NCI-H1105 (cell line): ENCODE measurements around the gene KIF26A.
"Not testable (repeated sequence)": the region's sequence is repeated elsewhere in the genome, so short reads cannot be mapped to it uniquely, and the experiment has no call there.

Experiments used
- DNase-seq: peaks from one replicate; lab custom pipeline; 2025; lab: John Stamatoyannopoulos, UW

Gene KIF26A

DNA sequence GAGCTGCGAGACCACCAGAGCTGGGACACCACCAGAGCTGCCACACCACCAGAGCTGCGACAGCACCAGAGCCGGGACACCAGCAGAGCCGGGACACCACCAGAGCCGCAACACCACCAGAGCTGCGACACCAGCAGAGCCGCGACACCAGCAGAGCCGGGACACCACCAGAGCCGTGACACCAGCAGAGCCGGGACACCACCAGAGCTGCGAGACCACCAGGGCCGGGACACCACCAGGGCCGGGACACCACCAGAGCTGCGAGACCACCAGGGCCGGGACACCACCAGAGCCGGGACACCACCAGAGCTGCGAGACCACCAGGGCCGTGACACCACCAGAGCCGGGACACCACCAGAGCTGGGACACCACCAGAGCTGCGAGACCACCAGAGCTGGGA lies 69.9 kb downstream of the KIF26A start:
- not testable (repeated sequence) for DNase-seq

GRCh38 chr14:104209071-104209470 lies 70.7 kb downstream of the KIF26A start:
- not testable (repeated sequence) for DNase-seq

- DNase-seq: peak; percentile 42
Observed at GRCh38 chr14:104209985-104210816, 71.8 kb downstream of the KIF26A start.

DNA sequence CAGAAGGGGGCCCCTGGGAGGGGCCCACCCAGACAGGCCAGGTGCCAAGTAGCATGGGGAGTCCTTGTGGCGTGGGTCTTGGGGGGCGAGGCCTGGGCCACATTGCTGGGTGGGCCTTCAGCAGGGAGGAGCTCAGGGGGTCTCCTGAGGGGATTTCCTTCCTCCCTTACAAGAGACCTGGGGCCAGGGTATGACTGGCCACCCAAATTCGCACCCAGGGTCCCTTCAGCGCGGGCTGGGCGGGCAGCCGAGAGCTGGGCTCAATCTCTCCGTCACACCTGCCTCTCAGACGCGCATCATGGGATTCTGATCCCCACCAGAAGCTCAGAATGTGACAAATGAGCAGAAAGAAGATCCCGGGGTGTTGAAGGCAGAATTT lies 72.4 kb downstream of the KIF26A start:
- DNase-seq: no peak

GRCh38 chr14:104211215-104211614 lies 72.8 kb downstream of the KIF26A start:
- no peak for DNase-seq

DNA sequence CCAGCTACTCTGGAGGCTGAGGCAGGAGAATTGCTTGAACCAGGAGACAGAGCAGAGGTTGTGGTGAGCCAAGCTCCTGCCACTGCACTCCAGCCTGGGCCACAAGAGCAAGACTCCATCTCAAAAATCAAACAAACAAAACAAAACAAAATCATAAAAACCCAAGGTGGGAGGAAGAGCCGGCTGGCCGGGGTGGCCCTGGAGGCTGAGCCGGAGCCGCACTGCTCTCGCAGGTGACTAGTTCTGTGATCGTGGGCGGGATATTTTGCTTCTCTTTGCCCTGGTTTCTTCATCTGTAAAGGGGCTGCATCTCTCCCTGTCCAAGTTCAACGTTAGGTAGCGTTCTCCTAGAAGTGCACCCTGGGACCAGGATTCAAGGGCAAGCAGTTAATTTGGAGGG lies 73.4 kb downstream of the KIF26A start:
- no peak for DNase-seq

GRCh38 chr14:104212206-104213095 lies 74.1 kb downstream of the KIF26A start:
- no peak for DNase-seq

GRCh38 chr14:104213301-104214034 lies 75.1 kb downstream of the KIF26A start:
- no peak for DNase-seq

DNA sequence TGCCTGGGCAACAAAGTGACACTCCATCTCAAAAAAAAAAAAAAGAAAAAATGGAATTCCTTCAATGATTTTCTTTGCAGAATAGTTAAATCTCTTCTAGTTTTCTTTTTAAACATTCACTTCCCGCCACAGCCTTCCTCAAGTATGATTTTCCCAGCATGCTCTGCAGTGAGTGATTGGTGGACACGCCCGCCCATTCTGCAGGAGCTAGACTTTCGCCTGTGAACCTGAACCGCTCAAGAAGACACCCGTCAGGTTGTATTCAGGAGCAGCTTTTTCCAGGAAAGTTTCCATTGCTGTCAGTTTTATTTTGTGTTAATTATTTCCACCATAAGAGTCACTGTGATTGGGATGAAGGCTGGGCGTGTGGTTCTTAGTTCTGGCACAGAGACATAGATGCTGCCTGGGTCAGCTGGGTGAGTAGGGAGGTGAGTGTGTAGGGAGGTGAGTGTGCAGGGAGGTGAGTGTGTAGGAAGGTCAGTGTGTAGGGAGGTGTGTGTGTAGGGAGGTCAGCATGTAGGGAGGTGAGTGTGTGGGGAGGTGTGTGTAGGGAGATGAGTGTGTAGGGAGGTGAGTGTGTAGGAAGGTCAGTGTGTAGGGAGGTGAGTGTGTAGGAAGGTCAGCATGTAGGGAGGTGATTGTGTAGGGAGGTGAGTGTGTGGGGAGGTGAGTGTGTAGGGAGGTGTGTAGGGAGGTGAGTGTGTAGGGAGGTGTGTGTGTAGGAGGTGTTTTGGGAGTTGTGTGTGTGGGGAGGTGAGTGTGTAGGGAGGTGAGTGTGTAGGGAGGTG lies 76.2 kb downstream of the KIF26A start:
- DNase-seq: no peak

DNA sequence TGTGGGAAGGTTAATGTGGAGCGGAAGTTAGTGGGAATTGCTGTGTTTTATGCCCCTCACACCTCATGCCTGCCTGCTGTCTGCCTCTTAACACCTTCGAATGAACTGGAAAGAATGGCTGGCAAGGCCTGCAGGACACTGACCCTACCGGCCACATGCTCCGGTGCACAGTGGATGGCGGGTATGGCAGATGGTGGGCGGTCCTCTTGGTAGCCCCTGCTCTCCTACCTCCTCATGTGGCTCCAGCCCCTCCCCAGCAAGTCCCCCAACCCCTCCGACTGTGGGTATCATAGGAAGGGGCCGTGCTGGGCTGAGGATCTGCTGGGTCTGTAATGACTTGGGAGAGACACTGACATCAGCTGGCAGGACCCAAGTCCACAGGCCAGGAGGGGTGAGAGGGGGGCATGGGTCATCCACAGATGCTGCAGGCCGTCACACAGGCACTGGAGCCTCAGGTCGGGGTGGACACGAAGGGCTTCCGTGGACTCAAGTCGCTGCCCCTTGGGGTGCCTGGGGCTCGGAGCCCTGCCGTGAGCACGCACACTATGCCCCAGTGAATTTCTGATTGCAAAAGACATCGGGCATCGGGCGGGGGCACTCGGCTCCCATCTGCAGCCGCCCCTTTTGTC lies 77.4 kb downstream of the KIF26A start:
- DNase-seq: no peak

DNA sequence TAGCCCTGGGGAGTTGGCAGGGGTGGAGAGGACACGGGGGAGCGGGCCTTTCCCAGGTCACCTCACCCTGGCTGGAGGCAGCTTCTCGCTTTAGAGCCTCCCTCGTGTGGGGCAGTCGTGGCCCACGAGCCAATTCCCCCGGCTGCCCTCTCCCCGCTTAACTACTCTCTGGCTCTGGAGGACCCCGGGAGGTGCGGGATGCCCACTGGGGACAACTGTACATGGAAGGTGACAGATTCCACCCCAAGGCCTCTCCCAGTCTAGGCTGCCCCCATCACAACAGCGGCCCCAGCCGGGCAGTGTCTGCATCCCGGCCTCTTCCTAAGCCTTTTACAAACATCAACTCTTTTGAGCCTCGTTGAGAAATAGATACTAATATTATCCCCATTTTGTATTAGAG lies 78.1 kb downstream of the KIF26A start:
- no peak for DNase-seq

DNA sequence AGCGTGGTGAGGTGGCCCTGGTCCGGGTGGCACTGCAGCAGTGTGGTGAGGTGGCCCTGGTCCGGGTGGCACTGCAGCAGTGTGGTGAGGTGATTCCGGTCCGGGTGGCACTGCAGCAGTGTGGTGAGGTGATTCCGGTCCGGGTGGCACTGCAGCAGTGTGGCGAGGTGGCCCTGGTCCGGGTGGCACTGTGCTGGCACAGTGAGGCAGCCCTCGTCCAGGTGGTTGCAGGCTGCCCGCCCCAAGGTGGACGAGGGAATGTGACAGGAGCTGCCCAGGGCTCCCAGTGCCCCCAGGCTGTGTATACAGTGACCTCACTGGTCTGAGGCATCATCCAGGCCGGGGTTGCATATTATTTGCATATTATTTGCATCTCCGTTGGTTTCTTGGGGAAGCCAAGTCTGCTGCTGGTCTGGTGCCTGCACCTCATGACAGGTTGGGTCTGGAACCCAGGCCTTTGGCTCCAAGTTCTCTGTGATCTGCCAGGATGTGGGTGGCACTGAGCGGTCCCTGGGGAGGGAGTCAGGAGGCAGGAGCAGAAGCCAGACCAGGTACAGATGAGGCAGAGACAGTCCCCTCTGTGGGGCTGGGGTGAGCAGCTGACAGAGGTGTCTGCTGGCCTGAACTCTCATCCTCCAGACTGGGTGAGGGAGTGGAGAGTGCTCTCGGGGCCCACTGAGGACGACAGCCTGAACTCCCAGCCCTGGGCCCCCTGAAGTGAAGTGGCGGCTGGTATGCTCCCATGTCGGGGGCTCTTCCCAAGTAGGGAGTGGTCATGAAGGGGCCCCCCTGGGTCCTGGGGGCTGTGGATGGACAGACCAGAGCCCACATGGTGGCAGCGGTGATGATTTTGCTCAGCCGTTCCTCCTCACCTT lies 79.3 kb downstream of the KIF26A start:
- DNase-seq: no peak

- DNase-seq: no peak
Observed at GRCh38 chr14:104218361-104219180, 80.2 kb downstream of the KIF26A start.

- no peak for DNase-seq
Observed at GRCh38 chr14:104219731-104220214, 81.4 kb downstream of the KIF26A start.

- no peak for DNase-seq
Observed at GRCh38 chr14:104220215-104221070, 82.1 kb downstream of the KIF26A start.

GRCh38 chr14:104221071-104221625 lies 82.8 kb downstream of the KIF26A start:
- DNase-seq: no peak

GRCh38 chr14:104221636-104222369 lies 83.4 kb downstream of the KIF26A start:
- no peak for DNase-seq
